ENCODE data around the gene RBKS.
"Not testable (repeated sequence)": the region's sequence is repeated elsewhere in the genome, so short reads cannot be mapped to it uniquely, and the experiment has no call there.

RBKS gene

DNA sequence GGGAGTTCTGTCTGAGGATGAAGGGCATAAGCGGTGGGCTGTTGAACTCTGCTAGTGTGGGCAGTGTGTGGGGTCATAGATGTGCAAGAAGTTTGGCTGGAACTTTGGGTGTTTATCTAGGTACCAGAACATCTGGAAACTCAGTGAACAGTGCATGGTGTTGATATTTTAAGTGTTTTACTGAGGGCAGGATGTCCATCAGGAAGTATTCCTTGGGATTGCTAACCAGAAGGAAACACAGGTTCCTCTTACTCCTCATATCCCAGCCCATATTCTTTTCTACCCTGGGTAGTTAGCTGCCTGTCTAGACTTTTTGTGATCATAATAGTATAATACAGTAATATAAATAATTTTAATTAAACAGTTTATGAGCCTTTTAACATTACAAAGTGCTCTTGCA is 15.9 kb upstream of the RBKS start:
- no peak for DNase-seq (ENCODE audit: low read depth)

- no peak for DNase-seq (ENCODE audit: low read depth)
Measured at GRCh38 chr2:27904405-27904665, 14.1 kb upstream of the RBKS start.

- no peak for DNase-seq (ENCODE audit: low read depth)
Measured at GRCh38 chr2:27903649-27904404, 13.6 kb upstream of the RBKS start.

DNA sequence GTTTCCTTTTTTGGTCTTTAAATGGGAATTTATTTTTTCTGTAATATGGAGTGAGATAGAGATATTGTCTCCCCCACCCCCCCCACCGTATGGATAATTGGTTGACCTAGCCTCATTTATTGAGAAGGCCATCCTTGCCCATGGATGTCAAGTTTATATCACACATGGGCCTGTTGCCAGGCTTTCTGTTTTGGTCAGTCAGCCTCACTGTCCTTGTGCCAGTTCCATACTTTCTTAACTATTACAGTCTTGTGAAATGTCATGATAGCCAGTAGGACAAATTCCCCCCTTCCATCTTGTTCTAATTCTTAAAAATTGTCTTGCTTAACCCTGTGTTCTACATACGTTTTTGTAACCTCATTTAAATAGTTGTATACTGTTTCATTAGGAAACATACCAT is 12.8 kb upstream of the RBKS start:
- no peak for DNase-seq (ENCODE audit: low read depth)

GRCh38 chr2:27902098-27902497 is 11.9 kb upstream of the RBKS start:
- DNase-seq (ENCODE audit: low read depth) = no peak

DNA sequence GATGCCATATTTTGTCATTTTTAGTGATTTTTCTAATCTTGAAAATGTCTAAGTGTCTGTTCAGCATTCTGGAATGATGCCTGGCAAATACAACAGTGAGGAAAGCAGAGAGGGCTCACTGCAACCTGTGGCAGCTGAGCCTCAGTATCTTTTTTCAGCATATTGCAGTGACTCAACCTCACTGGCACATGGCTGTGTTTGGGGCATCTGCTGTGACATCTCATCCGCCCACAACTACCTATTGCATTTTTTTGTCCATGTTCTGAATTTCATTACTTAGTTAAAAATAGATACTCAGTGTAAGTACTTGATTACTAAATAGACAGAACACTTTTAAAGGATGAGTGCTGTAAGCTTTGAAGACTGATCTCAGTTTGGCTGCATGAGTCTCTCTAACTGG is 11.0 kb upstream of the RBKS start:
- DNase-seq (ENCODE audit: low read depth) = no peak

- DNase-seq (ENCODE audit: low read depth) = no peak
Measured at GRCh38 chr2:27897717-27898116, 7.5 kb upstream of the RBKS start.

DNA sequence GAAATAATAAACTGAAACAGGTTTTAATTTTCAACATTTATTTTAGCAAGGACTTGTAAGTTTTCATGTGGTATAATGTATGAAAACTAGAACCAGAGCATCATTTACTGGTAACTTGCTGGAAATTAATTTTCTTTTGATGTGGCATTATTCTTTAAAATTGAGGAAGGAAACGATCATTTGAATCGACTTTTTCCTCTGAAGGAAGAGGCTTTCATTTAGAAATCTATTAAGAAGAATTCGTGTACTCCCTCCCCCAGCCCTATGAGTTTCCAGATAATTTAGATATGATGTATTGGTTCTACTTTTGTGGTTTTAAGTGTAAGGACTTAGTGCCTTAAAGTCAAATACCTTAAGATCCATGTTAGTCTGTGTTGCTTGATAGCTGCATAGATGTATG is 2.8 kb upstream of the RBKS start:
- DNase-seq (ENCODE audit: low read depth) = no peak

GRCh38 chr2:27891673-27892105 is 1.5 kb upstream of the RBKS start:
- DNase-seq (ENCODE audit: low read depth) = no peak

- no peak for DNase-seq (ENCODE audit: low read depth)
Measured at GRCh38 chr2:27890924-27891672, 911 bp upstream of the RBKS start.

DNA sequence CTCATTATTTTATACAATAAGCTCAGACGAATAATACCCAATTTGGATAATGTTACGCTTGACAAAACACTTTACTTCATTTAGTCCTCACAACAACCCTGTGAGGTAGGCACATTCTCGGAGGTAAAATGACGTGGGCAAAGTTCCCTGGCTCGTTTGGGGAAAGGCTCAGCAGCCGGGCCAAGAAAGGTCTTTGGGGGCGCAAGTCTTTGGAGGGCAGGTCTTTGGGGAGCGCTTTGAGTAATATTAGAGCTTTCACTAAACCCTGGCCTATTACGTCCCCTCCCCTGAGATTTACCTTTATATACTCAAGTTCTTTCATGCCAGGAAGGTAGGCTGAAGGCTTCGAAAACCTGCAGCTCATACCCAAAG is 427 bp downstream of the RBKS start:
- no peak for DNase-seq (ENCODE audit: low read depth)

- DNase-seq (ENCODE audit: low read depth) = no peak
Measured at GRCh38 chr2:27888790-27889189, 1.4 kb downstream of the RBKS start.

DNA sequence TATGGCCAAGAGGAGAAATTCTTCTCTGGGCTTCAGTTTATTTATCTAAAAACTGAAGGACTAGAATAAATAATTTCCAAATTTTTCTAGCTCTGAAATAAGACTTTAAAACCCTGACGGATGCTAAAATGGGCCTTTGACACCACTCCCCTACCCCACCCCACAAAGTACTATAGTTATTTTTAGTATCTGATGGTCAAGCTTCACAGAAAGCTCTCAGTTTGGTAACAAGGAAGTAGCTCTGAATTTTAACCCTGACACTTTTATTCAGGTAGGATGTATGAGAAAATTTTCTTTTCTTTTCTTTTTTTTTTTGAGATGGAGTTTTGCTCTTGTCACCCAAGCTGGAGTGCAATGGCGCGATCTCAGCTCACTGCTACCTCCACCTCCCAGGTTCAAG is 2.4 kb downstream of the RBKS start:
- DNase-seq (ENCODE audit: low read depth) = no peak

GRCh38 chr2:27887111-27887510 is 3.1 kb downstream of the RBKS start:
- no peak for DNase-seq (ENCODE audit: low read depth)

- DNase-seq (ENCODE audit: low read depth) = no peak
Measured at GRCh38 chr2:27886322-27886721, 3.9 kb downstream of the RBKS start.

DNA sequence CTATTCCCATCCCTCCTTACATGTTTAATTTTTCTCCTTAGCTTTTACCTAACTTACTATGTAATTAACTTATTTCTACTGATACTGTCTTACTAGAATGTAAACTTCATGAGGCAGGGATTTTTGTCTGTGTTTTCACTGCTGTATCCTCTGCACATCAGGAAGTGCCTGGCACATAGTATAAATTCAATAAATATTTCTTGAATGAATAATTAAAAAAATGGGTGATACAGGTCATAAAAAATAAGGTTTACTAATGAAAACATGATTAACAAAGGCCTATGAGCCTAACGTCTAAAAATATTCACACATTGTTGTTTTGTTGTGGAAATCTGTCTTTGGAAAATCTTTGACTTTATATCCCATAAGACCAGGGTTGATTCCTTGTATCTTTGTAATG is 4.5 kb downstream of the RBKS start:
- no peak for DNase-seq (ENCODE audit: low read depth)

GRCh38 chr2:27885234-27885633 is 5.0 kb downstream of the RBKS start:
- DNase-seq (ENCODE audit: low read depth) = no peak

GRCh38 chr2:27884601-27885000 is 5.6 kb downstream of the RBKS start:
- no peak for DNase-seq (ENCODE audit: low read depth)

DNA sequence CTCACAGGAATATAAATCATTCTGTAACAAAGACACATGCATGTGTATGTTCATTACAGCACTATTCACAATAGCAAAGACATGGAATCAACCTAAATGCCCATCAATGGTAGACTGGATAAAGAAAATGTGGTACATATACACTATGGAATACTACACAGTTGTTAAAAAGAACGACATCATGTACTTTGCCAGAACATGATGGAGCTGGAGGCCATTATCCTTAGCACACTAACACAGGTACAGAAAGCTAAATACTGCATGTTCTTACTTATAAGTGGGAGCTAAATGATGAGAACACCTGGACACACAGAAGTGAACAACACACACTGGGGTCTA is 7.6 kb downstream of the RBKS start:
- DNase-seq (ENCODE audit: low read depth) = not testable (repeated sequence)

GRCh38 chr2:27881815-27882583 is 8.2 kb downstream of the RBKS start:
- DNase-seq (ENCODE audit: low read depth) = not testable (repeated sequence)

DNA sequence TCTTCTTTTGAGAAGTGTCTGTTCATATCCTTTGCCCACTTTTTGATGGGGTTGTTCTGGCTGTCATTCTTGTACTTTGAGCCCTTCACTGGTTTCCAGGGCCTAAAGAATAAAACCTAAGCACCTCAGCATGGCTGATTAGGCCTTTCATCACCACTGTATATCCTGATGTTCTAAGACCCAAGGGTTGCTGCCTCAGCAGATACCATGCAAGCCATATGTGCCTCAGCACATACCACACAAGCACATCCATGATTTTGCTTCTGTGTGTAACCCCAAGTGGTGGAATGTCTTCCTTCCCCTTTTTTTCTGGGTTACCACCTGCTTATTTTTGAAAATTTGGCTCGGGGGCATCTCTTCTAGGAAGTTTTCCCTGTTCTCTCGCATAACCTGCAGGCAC is 11.4 kb downstream of the RBKS start:
- DNase-seq (ENCODE audit: low read depth) = no peak

- DNase-seq (ENCODE audit: low read depth) = no peak
Measured at GRCh38 chr2:27875089-27875881, 14.9 kb downstream of the RBKS start.

GRCh38 chr2:27873091-27873490 is 17.1 kb downstream of the RBKS start:
- no peak for DNase-seq (ENCODE audit: low read depth)
